ENCODE data around the gene TMEM51.

GRCh38 chr1:15219280-15220023, 65.9 kb downstream of the TMEM51 start:
- no peak for TF ChIP-seq EZH2 (IDR thresholded peaks at IDR 0.05; ENCODE audit: borderline replicate concordance, low read depth, low read length, poor library complexity, severe bottlenecking)
- TF ChIP-seq CTCF (conservative IDR thresholded peaks at IDR 0.05; ENCODE audit: low read depth, low read length): no peak
